Osteocyte (in vitro differentiated cells): ENCODE results near the gene FAM20A. TPM values are rescaled to one million over a fixed set of nuclear protein-coding genes. Genes with fewer than 3 reads are reported as not detected.
"Not testable (repeated sequence)": the region's sequence is repeated elsewhere in the genome, so short reads cannot be mapped to it uniquely, and the experiment has no call there.

Experiments used
- DNase-seq: peaks from one replicate; pipeline ENCODE4 v3.0.0; 2021; ENCODE audit warnings: mixed read lengths; ENCODE audit not compliant: unreplicated experiment; ENCODE audit errors: extremely low spot score
- H3K27ac Mint-ChIP-seq: one replicate; pipeline ENCODE4 v1.8.0; 2021; ENCODE audit warnings: mild to moderate bottlenecking, mixed read lengths; ENCODE audit not compliant: unreplicated experiment
- H3K27me3 Mint-ChIP-seq: one replicate; pipeline ENCODE4 v1.8.0; 2021; ENCODE audit warnings: mixed read lengths; ENCODE audit not compliant: unreplicated experiment
- H3K36me3 Mint-ChIP-seq: one replicate; pipeline ENCODE4 v1.8.0; 2021; ENCODE audit warnings: mixed read lengths; ENCODE audit not compliant: unreplicated experiment
- H3K4me1 Mint-ChIP-seq: one replicate; pipeline ENCODE4 v1.8.0; 2021; ENCODE audit warnings: mixed read lengths; ENCODE audit not compliant: unreplicated experiment
- H3K4me3 Mint-ChIP-seq: one replicate; pipeline ENCODE4 v1.8.0; 2021; ENCODE audit warnings: mild to moderate bottlenecking, moderate library complexity, mixed read lengths; ENCODE audit not compliant: unreplicated experiment
- H3K9me3 Mint-ChIP-seq: one replicate; pipeline ENCODE4 v1.8.0; 2021; ENCODE audit warnings: mixed read lengths; ENCODE audit not compliant: unreplicated experiment
- CTCF ChIP-seq: fragments of 200-600 bp; sonication (generic); IDR thresholded peaks from 2 replicates; pipeline ENCODE4 v1.5.0; 2021; ENCODE audit warnings: antibody characterized with exemption, mild to moderate bottlenecking, moderate library complexity
- total RNA-seq: library from RNA; stranded (reverse); gene quantifications from 2 replicates; pipeline ENCODE4 v1.2.1, GENCODE V29; 2021

FAM20A gene
- total RNA-seq, 1 donor from 2014 or later = not detected

DNA sequence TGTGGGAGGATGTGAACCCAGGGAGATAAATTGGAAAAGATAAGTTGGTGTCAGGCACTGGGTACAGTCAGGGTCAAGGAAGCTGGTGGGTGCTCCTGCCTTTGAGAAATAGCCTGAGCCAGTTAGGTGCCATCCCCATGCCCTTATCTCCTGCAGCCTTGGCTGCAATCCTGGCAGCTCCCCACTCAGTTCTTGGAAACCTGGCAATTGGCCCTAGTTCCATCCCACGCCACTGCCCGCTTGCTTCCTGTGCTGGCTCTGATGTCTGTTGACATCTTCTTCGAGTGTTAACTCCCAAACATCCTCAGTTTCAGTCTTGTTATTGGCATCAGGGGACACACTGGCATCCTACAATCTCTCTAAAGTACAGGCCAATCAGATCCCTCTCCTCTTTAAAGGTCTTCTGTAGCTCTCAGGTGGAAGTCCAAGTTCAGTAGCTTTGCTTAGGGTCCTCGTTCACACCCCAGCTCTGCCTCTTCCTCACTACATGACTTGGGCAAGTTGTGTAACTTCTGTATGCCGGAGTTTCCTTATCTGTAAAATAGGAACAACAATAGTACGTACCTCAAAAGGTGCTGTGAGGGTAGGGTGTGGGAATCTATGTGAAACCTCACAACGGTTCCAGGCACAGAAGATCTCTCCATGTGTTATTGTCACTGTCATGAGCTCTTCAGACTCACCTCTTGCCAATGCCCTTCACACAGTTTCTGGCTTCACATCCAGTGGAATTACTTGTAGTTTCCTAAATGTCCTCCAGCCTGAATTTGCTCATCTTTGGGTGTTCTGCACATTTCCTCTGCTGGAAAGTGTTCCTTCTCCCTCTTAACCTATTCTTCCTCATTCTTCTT lies 102.5 kb downstream of the FAM20A start:
- no peaks in the 10 kb centered on the region for H3K4me1 Mint-ChIP-seq
- peaks cover 22% of the 10 kb centered on the region for H3K27me3 Mint-ChIP-seq
- TF ChIP-seq CTCF = no peak
- no peak overlapping the region for H3K4me3 Mint-ChIP-seq
- no peaks in the 10 kb centered on the region for H3K36me3 Mint-ChIP-seq
- no peaks in the 10 kb centered on the region for H3K9me3 Mint-ChIP-seq
- no peak for DNase-seq
- H3K27ac Mint-ChIP-seq = no peak overlapping the region

- Mint-ChIP-seq H3K27me3 (peaks cover 22% of the 10 kb centered on the region), H3K4me1 (no peaks in the 10 kb centered on the region), H3K9me3 (no peaks in the 10 kb centered on the region), H3K27ac (no peak overlapping the region), H3K36me3 (no peaks in the 10 kb centered on the region), H3K4me3 (no peak overlapping the region)
- DNase-seq = no peak
- no peak for TF ChIP-seq CTCF
Measured at GRCh38 chr17:68497885-68498319, 103.3 kb downstream of the FAM20A start.

- no peak overlapping the region for H3K27ac Mint-ChIP-seq
- no peaks in the 10 kb centered on the region for H3K36me3 Mint-ChIP-seq
- peaks cover 16% of the 10 kb centered on the region for H3K27me3 Mint-ChIP-seq
- H3K4me3 Mint-ChIP-seq = no peak overlapping the region
- no peaks in the 10 kb centered on the region for H3K9me3 Mint-ChIP-seq
- H3K4me1 Mint-ChIP-seq = peaks cover 2% of the 10 kb centered on the region
- DNase-seq = no peak
- no peak for TF ChIP-seq CTCF
Measured at GRCh38 chr17:68495081-68495480, 106.1 kb downstream of the FAM20A start.

GRCh38 chr17:68492394-68493054 lies 108.6 kb downstream of the FAM20A start:
- DNase-seq, H3K4me1 Mint-ChIP-seq, H3K36me3 Mint-ChIP-seq, H3K9me3 Mint-ChIP-seq, H3K27ac Mint-ChIP-seq, H3K4me3 Mint-ChIP-seq: not testable (repeated sequence)
- peaks cover 10% of the 10 kb centered on the region for H3K27me3 Mint-ChIP-seq

DNA sequence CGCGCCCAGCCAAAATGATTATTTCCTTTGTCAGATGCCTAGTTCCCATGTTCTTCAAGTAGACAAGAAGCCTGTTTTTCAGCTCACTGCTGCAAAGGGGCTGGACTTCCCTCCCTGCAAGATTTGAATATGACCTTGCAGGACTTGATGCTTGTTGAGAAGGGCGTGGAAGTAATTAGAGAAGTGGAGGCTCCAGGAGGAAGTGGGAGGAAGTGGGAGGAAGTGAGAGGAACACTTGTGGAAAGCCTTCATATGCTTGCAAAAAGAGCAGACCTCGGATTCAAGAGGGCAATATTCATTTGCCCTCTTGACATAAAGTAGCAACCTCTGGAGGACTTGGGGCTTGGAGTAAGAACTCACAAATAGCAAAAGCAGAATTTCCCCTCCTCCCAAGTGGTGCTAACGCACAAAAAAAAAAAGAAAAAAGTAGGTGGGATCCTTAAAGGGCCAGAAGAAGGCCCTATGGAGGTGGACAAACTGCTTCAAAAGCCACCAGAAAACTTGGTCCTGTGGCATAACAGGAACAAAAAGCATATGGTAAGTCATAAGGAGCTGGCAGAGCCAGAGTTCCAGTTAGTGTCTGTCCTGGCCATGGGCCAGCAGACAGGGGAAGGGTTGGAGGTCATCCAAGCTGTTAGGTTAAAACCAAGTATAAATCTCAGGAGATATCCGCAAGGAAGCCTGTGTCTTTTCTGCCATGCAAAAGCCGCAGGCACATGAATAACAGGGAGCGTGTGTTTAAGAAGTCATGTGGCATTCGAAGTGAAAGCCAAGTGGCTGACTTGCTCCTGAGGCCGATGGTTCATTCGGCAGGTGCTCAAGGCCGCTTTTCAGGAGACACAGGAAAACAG lies 109.6 kb downstream of the FAM20A start:
- Mint-ChIP-seq H3K9me3 (no peaks in the 10 kb centered on the region), H3K27me3 (peaks cover 13% of the 10 kb centered on the region), H3K4me3 (no peak overlapping the region), H3K27ac (no peak overlapping the region), H3K4me1 (peaks cover 2% of the 10 kb centered on the region), H3K36me3 (no peaks in the 10 kb centered on the region)
- TF ChIP-seq CTCF = no peak
- DNase-seq = no peak
